ENCODE measurements around the gene DIAPH3.

DIAPH3 gene

DNA sequence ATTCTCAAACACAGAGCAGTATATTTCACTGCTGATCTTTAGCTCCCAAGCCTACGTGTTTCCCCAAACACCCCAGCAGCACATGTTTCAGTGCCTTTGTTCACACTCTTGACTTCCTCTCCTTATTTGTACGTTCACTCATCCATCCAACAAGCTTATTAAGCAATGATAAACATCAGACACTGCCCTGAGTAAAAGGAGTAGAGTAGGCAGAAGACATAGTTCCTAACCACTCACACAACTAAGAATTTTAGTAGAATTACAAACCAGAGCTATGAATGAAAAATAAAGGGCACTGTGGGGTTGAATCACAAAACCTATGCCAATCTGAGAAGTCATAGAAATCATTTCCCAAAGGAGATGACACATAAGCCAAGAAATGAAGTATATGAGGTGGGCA is 213.5 kb downstream of the DIAPH3 start:
- DNase-seq = no peak

DNA sequence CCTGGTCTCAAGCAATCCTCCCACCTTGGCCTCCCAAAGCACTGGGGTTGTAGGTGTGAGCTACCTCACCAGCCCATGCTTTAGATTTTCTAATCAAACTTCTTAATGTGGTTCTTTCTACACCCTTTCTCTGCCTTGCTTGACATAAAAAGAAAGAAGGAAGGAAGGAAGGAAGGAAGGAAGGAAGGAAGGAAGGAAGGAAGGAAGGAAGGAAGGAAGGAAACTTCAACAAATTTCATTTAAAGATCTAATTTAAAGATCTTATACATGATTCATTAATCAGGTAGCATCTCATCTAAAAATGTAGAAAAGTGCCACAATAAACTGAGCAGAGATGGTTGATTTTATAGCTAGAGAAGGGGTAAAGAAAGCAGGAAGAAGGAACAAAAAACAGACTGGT is 215.0 kb downstream of the DIAPH3 start:
- DNase-seq = no peak

DNA sequence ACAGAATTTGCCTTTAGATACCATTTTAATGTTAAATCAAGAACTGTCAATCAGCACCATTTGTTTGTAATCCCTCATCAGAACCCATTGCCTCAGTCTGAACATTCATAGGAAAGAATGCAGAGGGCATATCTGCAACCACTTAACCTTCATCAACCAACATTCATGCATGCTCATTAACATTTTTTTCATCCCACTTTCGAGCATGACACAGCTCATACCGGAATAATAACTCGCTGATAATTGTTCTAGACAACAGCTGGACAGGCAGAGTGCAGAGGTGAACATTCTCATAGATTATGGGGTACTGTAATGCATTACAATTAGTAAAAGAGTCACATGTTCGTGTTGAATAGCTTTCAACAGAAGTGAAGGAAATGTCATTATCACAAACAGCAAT is 216.8 kb downstream of the DIAPH3 start:
- DNase-seq = no peak

DNA sequence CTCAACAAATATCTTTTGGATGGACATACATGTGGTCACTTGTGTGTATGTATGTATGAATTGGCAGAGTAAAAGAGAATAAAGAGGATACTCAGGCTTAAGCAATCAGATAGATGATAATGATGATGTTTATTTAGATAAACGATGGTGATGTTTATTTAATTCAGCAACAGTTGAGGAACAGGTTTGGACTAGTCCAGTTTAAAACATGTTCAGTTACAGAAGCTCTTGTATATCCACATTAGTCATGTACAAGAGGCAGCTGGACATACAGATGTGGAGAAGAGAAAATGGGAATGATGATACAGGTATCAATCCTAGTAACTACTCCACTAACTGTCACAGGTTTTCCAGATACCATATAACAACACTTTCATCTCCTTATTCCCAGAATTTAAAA is 232.1 kb downstream of the DIAPH3 start:
- no peak for DNase-seq

DNA sequence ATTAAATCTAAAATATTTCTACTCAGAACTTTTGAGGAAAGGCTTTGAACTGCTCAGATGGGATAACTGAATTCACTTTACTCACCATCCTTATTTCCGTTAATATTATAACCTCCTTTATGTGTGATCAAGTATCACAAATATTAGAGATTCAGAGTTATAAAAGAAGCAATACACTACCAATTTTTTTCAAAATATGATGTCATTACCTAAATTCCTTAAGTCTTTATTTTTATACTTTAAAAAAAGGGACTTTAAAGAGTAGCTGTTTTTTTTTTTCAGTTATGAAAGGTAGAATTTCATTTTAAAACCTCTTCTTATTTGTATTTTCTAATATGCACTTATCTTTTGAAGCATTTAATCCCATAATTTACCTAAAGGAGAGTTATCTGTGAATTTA is 239.5 kb downstream of the DIAPH3 start:
- DNase-seq = no peak

DNA sequence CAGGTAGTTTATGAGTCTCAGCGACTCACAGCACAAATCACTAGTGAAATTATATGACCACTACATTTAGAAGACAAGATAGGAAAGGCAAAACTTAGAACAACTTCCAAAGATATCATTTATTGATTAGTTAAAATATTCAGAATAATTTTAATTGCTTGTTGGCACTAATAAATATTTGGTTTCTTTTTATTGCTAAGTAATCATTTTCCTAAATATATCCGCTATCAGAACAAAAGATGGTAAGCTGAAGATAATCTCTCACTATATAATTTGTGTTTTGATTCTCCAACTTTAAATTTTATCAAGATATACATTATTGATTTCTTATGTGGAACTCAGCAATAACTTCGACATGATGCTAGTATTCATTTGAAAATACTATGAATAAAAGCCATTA is 248.5 kb downstream of the DIAPH3 start:
- DNase-seq = no peak

DNA sequence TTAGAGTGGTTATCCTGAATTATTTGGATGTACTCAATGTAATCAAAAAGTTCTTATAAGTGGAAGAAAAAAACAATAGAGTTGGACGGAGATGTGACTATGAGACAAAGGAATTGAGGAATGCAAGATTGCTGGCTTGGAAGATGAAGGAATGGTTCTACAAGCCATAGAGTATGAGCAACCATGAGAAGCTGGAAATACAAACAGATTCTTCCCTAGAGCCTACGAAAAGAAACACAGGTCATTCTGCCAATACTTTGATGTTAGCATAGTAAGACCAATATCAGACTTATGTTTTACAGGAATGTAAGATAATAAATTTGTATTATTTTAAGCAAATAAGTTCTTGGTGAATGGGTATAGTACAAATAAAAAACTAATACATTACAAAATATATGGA is 249.2 kb downstream of the DIAPH3 start:
- DNase-seq = no peak

DNA sequence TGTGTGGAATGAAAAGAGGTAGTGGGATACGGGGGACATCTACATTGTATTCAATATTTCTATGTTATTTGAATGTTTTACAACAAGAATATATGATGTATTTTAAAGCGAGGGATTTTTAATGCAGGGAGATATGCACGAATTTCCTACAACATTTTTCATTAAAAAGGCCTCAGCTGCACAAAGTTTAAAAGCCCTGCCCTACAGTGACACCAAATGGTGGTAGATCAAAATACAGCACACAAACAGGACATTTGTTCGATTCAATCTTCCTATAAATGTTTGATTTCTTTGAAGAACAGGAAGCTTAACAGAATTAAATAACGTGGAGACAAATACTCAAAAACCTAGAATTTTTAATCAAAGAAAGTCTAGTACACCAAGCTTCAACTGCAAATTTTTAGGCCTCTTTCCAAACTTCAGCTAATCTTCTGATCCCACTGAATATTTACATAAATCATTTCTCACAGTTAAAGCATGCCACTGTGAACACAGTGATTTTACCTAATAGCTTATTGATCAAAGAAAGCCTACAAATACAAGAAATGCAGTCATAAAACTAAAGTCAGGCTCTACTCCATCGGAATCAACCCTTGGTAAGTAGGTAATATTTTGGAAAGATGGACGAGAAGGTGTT is 257.2 kb downstream of the DIAPH3 start:
- DNase-seq = peak; percentile 2

DNA sequence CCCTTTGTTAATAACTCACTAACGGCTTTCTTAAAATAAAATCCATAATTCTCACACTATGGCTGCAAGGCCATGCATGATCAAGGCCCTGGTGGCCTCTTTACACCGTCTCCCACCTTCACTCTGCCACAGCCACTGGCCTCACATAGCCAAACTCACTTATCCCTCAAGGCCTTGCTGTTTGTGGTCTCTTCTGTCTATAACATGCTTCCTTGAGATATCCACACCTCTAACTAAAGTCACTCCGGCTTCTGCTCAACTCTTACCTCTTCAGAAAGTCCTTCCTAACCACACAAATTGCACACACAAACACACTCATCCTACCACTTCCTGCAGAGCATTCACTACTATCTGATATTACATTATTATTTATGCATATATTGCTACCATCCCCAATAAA is 262.5 kb downstream of the DIAPH3 start:
- DNase-seq = no peak

DNA sequence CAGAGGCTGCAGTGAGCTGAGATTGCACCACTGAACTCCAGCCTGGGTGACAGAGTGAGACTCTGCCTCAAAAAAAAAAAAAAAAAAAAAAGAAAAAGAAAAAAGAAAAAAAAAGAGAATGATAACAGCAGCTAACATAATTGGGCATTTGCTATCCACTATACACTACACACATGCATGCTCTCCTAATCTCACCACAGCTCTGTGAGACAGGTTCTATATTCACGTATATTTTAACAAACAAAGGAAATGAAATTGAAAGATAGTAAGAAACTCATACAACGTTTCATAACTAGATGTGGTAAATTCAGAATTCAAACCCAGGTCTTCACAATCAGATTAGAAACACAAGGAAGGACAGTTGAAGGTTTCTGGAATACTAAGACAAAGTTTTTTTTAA is 265.7 kb downstream of the DIAPH3 start:
- DNase-seq = no peak

DNA sequence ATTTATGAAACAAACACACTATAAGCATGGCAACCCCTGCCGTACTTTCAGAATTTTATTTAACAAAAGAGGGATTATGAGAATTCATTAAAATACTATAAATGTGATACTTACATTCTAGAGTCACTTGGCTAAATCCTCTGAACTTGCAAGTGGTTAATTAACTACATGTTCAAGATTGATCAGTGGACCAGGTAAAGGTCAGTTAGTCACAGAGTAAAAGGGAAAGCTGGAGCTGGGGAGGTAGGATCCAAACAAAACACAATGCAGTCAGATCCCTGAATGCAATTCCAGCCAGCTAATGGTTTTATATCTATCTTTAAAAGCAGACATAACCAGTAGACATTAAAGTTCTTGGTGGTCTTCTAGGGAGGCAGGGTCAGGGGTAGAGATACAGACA is 270.5 kb downstream of the DIAPH3 start:
- DNase-seq = no peak

DNA sequence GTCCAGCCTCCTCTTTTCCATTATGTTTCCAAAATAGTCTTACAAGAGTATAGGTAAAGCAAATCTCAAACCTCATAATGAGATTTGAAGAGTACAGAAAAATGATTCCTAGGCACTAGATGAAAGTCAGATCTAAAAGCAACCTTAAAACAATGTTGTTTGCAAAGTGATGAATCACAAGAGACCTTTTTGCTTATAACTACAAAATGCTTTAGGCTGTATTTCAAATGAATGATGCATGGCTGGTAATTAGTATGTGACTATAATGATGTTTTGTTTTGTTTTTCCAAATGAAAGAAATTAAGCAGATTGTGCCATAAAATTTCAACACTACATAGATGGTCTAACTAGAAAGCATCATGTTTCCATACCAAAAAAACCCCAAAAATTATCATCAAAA is 272.7 kb downstream of the DIAPH3 start:
- DNase-seq = no peak

DNA sequence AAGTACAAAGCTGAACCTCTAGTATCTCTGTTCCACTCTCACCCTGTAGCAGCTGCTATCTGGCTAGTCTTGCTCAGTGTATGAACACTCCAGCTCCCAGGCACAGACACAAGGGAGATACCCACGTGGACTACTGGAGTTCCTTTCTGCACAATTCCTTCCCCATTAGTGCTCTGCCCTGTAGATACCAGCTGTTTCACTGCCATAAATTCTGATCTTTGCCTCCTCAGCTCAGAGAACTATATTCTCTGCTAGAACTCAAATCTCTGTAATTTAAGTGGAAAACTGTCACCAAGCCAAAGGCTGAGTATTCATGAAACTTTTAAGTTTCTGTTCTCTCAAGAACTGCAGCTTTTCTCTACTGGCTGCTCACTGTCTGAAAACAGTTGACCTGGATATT is 273.7 kb downstream of the DIAPH3 start:
- no peak for DNase-seq

DNA sequence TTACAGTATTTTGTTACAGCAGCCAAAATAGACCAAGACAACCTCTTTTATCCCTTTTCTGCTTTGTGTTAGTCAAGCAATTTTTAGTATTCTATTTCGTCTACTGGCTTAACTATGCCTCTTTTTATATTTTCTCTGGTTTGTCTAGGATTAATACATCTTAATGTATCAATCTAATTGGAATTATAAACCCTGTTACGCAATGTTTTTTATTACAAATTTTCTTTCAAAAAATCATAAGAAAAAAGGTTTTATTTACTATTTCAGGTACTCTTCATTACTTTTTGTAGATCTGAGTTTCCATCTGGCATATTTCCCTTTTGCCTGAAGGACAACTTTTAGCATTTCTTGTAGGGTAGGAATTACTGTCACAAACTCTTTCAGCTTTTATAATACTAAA is 275.3 kb downstream of the DIAPH3 start:
- no peak for DNase-seq

DNA sequence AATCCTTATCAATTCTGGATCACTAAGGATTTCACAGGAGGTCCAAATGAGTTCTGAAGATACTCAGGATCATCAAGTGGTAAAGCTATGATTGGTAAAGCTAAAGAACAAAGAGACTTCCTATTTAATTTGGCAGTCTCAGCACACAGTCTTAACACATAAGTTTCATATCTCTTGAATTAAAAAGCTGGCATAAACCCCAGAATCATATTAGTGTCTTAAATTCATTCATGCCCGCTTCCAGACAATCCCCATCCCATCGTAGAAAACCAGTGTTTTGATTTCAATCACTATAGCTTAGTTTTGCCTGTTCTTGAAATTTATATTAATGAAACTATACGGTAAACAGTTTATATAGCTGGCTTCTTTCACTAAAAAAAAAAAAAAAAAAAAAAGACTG is 278.7 kb downstream of the DIAPH3 start:
- no peak for DNase-seq

DNA sequence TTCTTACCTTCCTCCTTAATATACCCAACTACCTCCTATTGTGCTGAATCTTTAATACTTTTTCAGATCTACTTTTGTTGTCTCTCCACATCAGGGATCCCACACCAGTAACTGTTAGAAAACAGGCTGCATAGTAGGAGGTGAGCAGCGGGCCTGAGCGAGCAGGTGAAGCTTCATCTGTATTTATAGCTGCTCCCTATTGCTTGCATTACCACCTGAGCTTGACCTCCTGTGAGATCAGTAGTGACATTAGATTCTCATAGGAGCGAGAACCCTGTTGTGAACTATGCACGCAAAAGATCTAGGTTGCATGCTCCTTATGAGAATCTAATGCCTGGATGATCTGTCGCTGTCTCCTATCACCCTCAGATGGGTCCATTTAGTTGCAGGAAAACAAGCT is 279.8 kb downstream of the DIAPH3 start:
- no peak for DNase-seq

DNA sequence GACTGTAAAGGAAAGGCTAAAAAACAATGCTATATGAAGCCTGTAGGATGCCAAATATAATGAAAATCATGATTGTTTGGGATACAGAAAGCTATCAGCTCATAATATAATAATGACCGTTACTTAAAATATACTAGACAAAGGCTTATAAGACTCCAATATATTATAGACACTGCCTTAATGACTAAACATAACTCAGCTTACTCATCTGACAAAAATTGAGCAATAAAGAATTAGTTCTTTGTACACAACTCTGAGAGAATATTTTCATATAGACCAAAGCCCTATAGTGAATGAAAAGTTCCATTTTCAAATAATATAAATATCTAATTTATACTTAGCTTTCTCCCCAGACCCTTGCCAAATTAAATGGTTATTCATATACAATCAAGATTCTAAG is 283.3 kb downstream of the DIAPH3 start:
- DNase-seq = no peak

DNA sequence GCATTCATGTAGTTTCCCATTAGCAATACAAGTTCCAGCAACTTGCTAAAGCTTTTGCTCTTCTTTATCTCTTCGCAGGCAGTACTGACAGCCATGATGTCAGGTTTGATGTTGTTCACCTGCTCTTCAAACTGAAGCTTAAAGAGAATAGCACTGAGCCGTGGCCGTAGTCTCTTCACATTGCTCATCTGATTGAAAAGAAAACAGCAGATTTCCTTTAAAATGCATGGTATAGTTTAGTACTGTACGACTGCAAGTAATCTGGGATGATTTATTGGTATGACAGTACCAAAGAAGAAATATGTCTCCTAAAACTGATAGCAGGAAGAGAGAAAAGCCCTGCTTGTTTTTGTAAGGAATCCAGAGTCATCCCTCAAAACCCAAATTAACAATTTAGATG is 284.4 kb downstream of the DIAPH3 start:
- DNase-seq = no peak

DNA sequence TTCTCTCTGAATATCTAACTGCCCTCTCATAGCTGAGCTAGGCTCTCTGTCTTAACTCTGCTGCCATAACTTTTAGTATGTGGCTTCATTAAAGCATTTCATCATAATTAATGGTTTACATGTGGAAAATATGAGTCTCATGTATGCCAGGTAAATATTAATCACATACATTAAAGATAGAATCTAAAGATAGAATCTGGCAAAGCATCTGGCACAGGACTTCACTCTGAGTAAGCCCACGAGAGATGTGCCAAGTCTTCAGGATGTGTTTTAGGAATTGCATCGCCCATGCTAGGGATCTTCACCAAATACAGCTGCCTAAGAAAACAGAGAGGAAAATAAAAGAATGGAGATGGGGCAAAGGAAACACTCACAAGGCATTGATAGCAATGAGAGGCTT is 285.8 kb downstream of the DIAPH3 start:
- DNase-seq = no peak

DNA sequence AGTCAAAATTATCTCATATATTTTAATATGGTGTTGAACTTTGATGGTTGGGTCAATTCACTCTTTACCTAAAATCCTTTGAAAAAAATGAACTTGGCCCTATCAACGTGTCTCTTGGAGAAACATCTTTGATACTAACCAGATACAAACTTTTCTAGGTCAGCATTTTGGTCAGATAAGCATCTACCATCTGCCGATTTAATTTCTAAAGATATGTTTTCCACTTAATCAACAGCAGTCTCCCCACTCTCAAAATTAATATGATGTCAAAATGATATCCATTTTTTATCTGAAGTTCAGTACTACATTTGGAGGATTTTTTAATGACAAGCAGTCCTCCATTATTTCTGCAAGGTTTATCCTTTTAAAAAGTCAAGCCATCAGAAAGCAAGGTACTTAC is 288.8 kb downstream of the DIAPH3 start:
- DNase-seq = no peak

DNA sequence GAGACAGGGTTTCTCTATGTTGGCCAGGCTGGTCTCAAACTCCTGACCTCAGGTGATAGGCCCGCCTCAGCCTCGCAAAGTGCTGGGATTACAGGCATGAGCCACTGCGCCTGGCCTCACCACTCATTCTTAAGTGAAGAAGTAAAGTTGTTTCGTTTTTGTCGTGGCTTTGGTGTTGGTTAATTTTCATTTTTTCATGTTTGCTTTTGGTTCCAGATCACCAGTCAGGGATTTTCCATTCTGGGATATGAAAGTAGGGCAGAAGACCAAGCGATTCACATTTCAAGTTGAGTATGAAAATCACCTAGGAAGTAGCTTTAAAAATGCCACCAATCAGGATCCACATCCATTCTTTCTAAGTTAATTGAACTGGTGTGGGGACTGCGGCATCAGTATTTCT is 289.9 kb downstream of the DIAPH3 start:
- DNase-seq = no peak

DNA sequence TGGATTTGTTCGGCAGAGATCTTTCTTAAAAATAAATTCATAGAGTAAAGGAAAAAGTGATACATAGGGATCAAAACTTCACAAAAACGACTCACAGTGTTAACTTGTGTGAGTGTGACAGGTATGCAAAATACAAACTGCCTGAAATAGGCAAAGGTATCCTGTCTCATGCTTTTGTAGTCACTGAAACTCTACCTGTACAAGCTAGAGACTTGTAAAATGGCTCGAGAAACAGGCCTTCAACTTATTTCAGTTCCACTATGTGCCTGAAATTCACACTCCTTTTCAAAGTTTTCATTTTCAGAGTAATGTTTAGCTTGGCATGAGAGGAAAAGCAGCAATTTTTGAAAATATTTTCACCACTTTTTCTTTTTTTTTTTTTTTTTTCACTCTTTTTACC is 290.4 kb downstream of the DIAPH3 start:
- DNase-seq = no peak

DNA sequence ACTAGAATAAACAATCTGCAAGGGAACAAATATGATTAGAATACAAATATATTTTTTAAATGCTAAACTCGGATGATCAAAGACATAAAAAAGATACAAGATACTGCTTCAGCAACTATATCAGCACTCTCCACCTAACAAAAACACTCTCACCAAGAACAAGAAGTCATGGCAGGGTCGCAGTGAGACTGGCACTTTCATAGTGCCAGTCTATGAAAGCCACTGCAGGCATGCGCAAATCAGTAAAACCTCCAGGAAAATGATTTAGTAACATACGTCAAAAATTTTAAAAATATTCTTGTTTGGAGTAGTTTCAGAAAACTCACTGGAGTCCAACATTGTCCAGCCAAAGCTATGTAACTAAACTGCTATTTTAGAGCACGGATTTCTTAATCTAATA is 295.9 kb downstream of the DIAPH3 start:
- no peak for DNase-seq

DNA sequence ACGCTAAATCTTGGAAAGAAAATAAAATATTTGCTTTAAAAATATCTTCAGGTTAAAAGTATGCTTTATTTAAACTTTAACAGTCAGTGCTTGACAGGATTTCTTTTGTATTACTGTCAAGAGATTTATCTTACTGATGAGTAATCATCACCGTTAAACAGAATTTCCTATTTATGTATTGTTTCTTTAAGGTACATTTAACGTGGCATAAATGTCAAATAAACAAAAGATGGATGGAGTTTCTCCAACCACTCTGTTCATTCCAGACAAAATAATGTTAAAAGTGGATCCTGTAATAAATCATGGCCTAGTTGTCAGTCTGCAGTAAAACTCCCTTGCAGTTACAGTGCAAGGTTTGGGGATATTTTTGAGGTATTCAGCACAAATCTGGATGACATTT is 298.3 kb downstream of the DIAPH3 start:
- DNase-seq = no peak

DNA sequence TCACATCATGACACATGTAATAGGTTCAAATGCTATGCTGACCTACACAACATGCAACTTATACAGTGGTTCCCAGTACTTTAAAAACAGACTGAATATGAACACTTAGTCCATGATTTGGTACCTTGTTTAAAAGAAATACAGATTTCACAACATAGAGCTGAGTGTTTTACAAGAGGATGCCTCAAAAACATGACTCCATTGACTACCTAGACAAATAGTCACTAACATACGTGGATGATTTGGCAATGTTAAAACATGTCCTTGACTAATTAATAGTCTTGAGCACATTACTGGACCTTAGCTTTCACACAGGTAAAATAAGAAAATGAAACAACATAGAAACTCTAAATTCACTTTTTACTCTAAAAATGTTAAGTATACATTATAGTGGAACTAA is 300.1 kb downstream of the DIAPH3 start:
- DNase-seq = no peak

DNA sequence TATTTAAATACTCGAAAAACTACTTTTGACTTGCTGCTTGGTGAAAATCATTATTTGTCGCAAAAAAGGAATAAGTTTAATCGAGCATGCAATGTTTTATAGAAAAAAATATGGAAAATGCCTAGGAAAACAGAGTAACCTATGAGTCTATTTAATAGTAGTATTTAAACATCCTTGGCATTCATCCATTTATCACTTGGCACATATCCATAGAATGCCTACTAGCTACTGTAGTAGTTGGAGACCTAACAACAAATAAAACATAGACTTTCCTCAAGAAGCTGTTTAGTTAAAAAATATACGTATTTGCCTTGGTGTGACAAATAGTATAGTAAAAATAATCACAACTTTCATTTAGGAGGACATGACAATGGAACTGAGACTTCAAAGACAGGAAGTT is 302.1 kb downstream of the DIAPH3 start:
- no peak for DNase-seq

Data from NCI-H2227 treated with DMSO at 0.1 percent for 48 hours (cell line).